Breast epithelium (tissue), 3 donors: ENCODE measurements around the gene ACVR1B.

ENCODE experiments used
- CTCF ChIP-seq, 3 donors: fragments of 450-650 bp; IDR thresholded peaks; one replicate each; pipeline ENCODE4 v1.5.1; 2016 to 2017; ENCODE audit warnings: antibody characterized with exemption in 3 of 3, mild to moderate bottlenecking in 3 of 3, moderate library complexity in 3 of 3
- POLR2AphosphoS5 ChIP-seq, 3 donors: sonication (generic); formaldehyde crosslinking; IDR thresholded peaks; one replicate each; pipeline ENCODE4 v1.6.1; 2017; ENCODE audit warnings: antibody characterized with exemption in 3 of 3

GRCh38 chr12:51954561-51955361 is 3.3 kb downstream of the ACVR1B start:
- no peak for TF ChIP-seq CTCF (IDR thresholded peaks at IDR 0.05)
- TF ChIP-seq POLR2AphosphoS5 (IDR thresholded peaks at IDR 0.05), result peak in 1 of 3 donors; percentile 24
